Activated CD4-positive, alpha-beta T cell treated with anti-CD3 and anti-CD28 coated beads for 36 hours (primary cell): ENCODE data around the gene PRSS21. TPM values are rescaled to one million over a fixed set of nuclear protein-coding genes. Genes with fewer than 3 reads are reported as not detected.

Source experiments
- ATAC-seq: fragments of 200-7000 bp; cut with Tn5 transposase; one replicate; pipeline ENCODE4 v1.10.0; 2021; ENCODE audit warnings: mild to moderate bottlenecking, moderate library complexity
- CTCF ChIA-PET: fragments of 350-600 bp; sonication (Branson Sonifier 250); formaldehyde crosslinking; loops from one replicate; lab custom pipeline; 2021; ENCODE audit warnings: antibody characterized with exemption; lab: Charles Lee
- POLR2A ChIA-PET: fragments of 350-600 bp; sonication (Branson Sonifier 250); formaldehyde crosslinking; loops from one replicate; lab custom pipeline; 2021; ENCODE audit warnings: antibody characterized with exemption, inconsistent platforms; lab: Charles Lee
- DNase-seq: peaks from one replicate; pipeline ENCODE4 v3.0.0-alpha.2; 2020
- H3K27ac Mint-ChIP-seq: one replicate; pipeline ENCODE4 v1.8.0; 2021; ENCODE audit warnings: mixed read lengths
- H3K27me3 Mint-ChIP-seq: one replicate; pipeline ENCODE4 v1.8.0; 2021; ENCODE audit warnings: mixed read lengths
- H3K36me3 Mint-ChIP-seq: one replicate; pipeline ENCODE4 v1.8.0; 2021; ENCODE audit warnings: low read depth, mixed read lengths
- H3K4me1 Mint-ChIP-seq: one replicate; pipeline ENCODE4 v1.8.0; 2021; ENCODE audit warnings: mixed read lengths
- H3K4me3 Mint-ChIP-seq: one replicate; pipeline ENCODE4 v1.8.0; 2021; ENCODE audit warnings: mild to moderate bottlenecking, moderate library complexity, mixed read lengths
- H3K9me3 Mint-ChIP-seq: one replicate; pipeline ENCODE4 v1.8.0; 2021; ENCODE audit warnings: low read depth, mixed read lengths
- intact Hi-C, 2 experiments: fragments of 100-400 bp; cut with DNase I in 1 of 2; cut with micrococcal nuclease in 1 of 2; formaldehyde crosslinking; loops; one replicate each; pipeline versions ENCODE4 v1.14.2 to v1.15.1; 2022 to 2024; cut with DNase I, micrococcal nuclease
- total RNA-seq, 2 experiments: library from RNA; stranded (reverse); gene quantifications; one replicate each; pipeline ENCODE4 v1.2.3, GENCODE V29; 2021

Gene PRSS21
- total RNA-seq, 2 experiments from 2014 or later = 0.69 to 0.71 TPM

- no peaks in the 10 kb centered on the region for H3K4me1 Mint-ChIP-seq
- no peak overlapping the region for H3K27ac Mint-ChIP-seq
- H3K27me3 Mint-ChIP-seq = peaks cover 12% of the 10 kb centered on the region
- no peaks in the 10 kb centered on the region for H3K36me3 Mint-ChIP-seq
- ATAC-seq = no peak
- no peak for DNase-seq
- ChIA-PET POLR2A (no interaction called here), CTCF (interaction anchor here (1.0 kb wide), 1 partner anchor 18 kb away, joined by 3 read pairs; no protein-coding TSS in a partner anchor)
- H3K4me3 Mint-ChIP-seq = no peak overlapping the region
- no peaks in the 10 kb centered on the region for H3K9me3 Mint-ChIP-seq
- intact Hi-C loops = no loop called here
Measured at GRCh38 chr16:2792940-2793339, 24.1 kb upstream of the PRSS21 start.

DNA sequence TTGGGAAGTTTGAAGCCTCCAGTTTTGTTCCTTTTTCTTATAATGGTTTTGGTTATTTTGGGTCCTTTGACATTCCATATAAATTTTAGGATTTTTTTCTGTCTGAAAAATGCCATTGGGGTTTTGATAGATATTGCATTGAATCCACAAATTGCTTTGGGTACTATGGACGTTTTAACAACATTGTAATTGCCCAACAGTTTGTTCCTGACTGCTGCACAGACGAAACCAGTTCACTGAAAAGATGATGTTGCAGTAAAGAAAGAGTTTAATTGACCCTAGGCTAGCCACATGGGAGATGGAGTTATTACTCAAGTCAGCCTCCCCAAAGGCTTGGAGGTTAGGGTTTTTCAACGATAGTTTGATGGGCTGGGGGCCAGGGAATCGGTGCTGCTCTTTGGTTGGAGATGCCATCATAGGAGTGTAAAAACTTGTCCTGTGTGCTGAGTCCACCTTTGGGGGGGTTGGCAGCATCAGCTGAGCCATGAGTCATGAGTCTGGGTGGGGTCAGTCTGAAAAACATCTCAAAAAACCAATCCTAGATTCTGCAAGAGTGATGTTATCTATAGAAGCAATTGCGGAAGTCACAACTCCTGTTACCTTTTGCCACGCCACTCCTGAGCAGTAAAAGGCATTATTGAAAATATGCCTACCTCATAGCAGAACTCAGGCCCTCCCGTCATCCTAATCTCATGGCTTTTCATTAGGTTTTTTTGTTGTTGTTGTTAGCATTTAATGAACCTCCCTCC lies 21.5 kb upstream of the PRSS21 start:
- ChIA-PET POLR2A (no interaction called here), CTCF (interaction anchor here (0.6 kb wide), 1 partner anchor 68 kb away, joined by 3 read pairs; no protein-coding TSS in a partner anchor)
- Mint-ChIP-seq H3K4me1 (no peaks in the 10 kb centered on the region), H3K27ac (no peak overlapping the region), H3K4me3 (no peak overlapping the region), H3K27me3 (peaks cover 10% of the 10 kb centered on the region), H3K9me3 (no peaks in the 10 kb centered on the region), H3K36me3 (no peaks in the 10 kb centered on the region)
- intact Hi-C loops = no loop called here
- ATAC-seq (no peak), DNase-seq (no peak)

DNA sequence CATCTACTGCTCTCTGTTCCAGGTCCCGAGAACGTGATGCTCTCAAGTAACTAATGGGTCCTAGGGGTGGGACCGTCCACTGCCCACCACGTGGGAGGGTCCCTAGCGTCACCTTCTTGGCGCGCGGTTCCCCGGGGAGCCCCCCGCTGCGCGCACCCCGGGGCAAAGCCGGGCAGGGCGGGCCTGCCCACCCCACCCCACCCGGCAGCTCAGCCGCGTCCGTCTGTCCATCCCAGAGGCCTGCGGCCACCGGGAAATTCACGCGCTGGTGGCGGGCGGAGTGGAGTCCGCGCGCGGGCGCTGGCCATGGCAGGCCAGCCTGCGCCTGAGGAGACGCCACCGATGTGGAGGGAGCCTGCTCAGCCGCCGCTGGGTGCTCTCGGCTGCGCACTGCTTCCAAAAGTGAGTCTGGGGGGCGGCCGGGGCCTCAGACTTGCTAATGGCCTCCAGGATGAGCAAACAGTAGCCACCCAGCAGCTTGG lies 18.3 kb upstream of the PRSS21 start:
- intact Hi-C loops = no loop called here
- Mint-ChIP-seq H3K27ac (no peak overlapping the region), H3K36me3 (no peaks in the 10 kb centered on the region), H3K4me3 (no peak overlapping the region), H3K27me3 (peaks cover 4% of the 10 kb centered on the region), H3K9me3 (peaks cover 5% of the 10 kb centered on the region), H3K4me1 (no peaks in the 10 kb centered on the region)
- DNase-seq (no peak), ATAC-seq (no peak)
- ChIA-PET CTCF (no interaction called here), POLR2A (no interaction called here)

- intact Hi-C loops = no loop called here
- peaks cover 3% of the 10 kb centered on the region for H3K27me3 Mint-ChIP-seq
- H3K27ac Mint-ChIP-seq = no peak overlapping the region
- CTCF ChIA-PET = no interaction called here
- H3K36me3 Mint-ChIP-seq = no peaks in the 10 kb centered on the region
- peaks cover 10% of the 10 kb centered on the region for H3K9me3 Mint-ChIP-seq
- no peaks in the 10 kb centered on the region for H3K4me1 Mint-ChIP-seq
- H3K4me3 Mint-ChIP-seq = no peak overlapping the region
- POLR2A ChIA-PET = no interaction called here
- DNase-seq (no peak), ATAC-seq (no peak)
Measured at GRCh38 chr16:2799205-2799858, 17.7 kb upstream of the PRSS21 start.

DNA sequence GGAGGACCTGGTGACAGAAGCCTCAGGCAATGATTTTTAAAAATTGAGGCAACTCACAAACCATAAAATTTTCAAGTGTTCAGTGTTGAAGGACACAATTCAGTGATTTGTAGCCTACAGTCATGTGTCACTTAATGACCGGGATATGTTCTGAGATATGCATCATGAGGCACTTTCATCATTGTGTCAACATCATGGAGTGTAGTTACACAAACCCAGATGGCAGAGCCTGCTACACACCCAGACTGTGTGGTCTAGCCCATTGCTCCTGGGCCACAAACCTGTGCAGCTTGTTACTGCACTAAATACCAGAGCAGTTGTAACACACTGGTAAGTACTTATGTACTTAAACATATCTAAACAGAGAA lies 17.2 kb upstream of the PRSS21 start:
- no peaks in the 10 kb centered on the region for H3K4me1 Mint-ChIP-seq
- POLR2A ChIA-PET = no interaction called here
- H3K27me3 Mint-ChIP-seq = peaks cover 3% of the 10 kb centered on the region
- CTCF ChIA-PET = no interaction called here
- no peak overlapping the region for H3K27ac Mint-ChIP-seq
- no peaks in the 10 kb centered on the region for H3K36me3 Mint-ChIP-seq
- H3K4me3 Mint-ChIP-seq = no peak overlapping the region
- no peak for DNase-seq
- peaks cover 11% of the 10 kb centered on the region for H3K9me3 Mint-ChIP-seq
- intact Hi-C loops = no loop called here
- no peak for ATAC-seq

DNA sequence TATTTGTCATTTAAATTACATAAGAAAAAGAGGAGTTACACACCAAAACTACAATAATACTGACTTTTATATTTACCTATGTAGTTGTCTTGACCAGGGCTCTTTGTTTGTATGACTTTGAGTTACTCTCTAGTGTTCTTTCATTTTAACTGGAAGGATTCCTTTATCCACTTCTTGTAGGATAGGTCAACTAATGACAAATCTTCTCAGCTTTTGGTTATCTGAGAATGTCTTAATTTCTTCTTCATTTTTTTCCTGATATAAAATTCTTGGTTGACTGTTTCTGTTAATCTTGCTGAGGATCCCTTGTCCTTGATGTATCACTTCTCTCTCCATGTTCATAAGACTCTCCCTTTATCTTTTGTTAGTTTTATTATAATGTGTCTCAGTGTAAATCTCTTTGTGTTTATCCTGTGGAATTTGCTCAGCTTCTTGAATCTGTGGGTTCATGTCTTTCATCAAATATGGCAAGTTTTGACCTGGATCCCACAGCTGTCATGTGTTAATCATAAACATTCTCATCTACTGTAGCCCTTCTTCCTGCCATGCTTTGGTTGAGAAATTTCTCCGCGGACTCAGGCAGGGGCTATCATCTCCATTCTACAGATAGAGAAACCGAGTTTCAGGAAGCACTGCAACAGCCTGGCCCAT lies 13.4 kb upstream of the PRSS21 start:
- Mint-ChIP-seq H3K27ac (no peak overlapping the region), H3K36me3 (no peaks in the 10 kb centered on the region), H3K4me3 (no peak overlapping the region), H3K4me1 (no peaks in the 10 kb centered on the region), H3K27me3 (peaks cover 3% of the 10 kb centered on the region), H3K9me3 (peaks cover 11% of the 10 kb centered on the region)
- POLR2A ChIA-PET = no interaction called here
- DNase-seq (no peak), ATAC-seq (no peak)
- CTCF ChIA-PET = interaction anchor here (0.7 kb wide), 1 partner anchor 35 kb away, joined by 3 read pairs; no protein-coding TSS in a partner anchor
- intact Hi-C loops = no loop called here

DNA sequence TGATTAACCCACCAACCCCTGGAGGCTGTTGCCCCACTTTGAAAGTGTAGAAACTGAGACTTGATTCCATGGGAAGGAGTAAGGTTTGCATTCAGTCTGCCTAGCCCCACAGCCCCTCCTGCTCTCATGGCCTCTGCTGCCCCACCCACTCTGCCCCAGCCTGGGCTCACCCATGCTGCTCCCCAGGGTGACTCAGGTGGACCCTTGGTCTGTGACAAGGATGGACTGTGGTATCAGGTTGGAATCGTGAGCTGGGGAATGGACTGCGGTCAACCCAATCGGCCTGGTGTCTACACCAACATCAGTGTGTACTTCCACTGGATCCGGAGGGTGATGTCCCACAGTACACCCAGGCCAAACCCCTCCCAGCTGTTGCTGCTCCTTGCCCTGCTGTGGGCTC lies 12.3 kb upstream of the PRSS21 start:
- ChIA-PET POLR2A (no interaction called here), CTCF (interaction anchor here (0.7 kb wide), 1 partner anchor 37 kb away, joined by 3 read pairs; no protein-coding TSS in a partner anchor)
- ATAC-seq = no peak
- Mint-ChIP-seq H3K36me3 (no peaks in the 10 kb centered on the region), H3K27me3 (peaks cover 6% of the 10 kb centered on the region), H3K4me3 (no peak overlapping the region), H3K4me1 (no peaks in the 10 kb centered on the region), H3K27ac (no peak overlapping the region), H3K9me3 (peaks cover 11% of the 10 kb centered on the region)
- no peak for DNase-seq
- intact Hi-C loops = no loop called here

GRCh38 chr16:2806286-2806685 lies 10.8 kb upstream of the PRSS21 start:
- Mint-ChIP-seq H3K4me3 (no peak overlapping the region), H3K9me3 (peaks cover 11% of the 10 kb centered on the region), H3K27me3 (peaks cover 6% of the 10 kb centered on the region), H3K27ac (no peak overlapping the region), H3K36me3 (no peaks in the 10 kb centered on the region), H3K4me1 (no peaks in the 10 kb centered on the region)
- intact Hi-C loops = no loop called here
- ChIA-PET CTCF (no interaction called here), POLR2A (no interaction called here)
- DNase-seq (no peak), ATAC-seq (no peak)

- Mint-ChIP-seq H3K4me3 (no peak overlapping the region), H3K27ac (no peak overlapping the region), H3K36me3 (no peaks in the 10 kb centered on the region), H3K27me3 (peaks cover 10% of the 10 kb centered on the region), H3K9me3 (peaks cover 9% of the 10 kb centered on the region), H3K4me1 (no peaks in the 10 kb centered on the region)
- intact Hi-C loops = no loop called here
- CTCF ChIA-PET = no interaction called here
- DNase-seq (no peak), ATAC-seq (no peak)
- POLR2A ChIA-PET = no interaction called here
Measured at GRCh38 chr16:2808181-2808580, 8.9 kb upstream of the PRSS21 start.

GRCh38 chr16:2809149-2809760 lies 7.8 kb upstream of the PRSS21 start:
- ChIA-PET CTCF (no interaction called here), POLR2A (no interaction called here)
- Mint-ChIP-seq H3K27ac (no peak overlapping the region), H3K9me3 (peaks cover 2% of the 10 kb centered on the region), H3K4me1 (no peaks in the 10 kb centered on the region), H3K27me3 (peaks cover 12% of the 10 kb centered on the region), H3K36me3 (no peaks in the 10 kb centered on the region), H3K4me3 (no peak overlapping the region)
- ATAC-seq (no peak), DNase-seq (no peak)
- intact Hi-C loops = no loop called here

GRCh38 chr16:2810651-2811050 lies 6.4 kb upstream of the PRSS21 start:
- CTCF ChIA-PET = interaction anchor here (0.6 to 0.8 kb wide), 3 partner anchors 17 to 106 kb away, joined by 3 read pairs; no protein-coding TSS in a partner anchor

More at GRCh38 chr16:2810651-2811050, 6.4 kb upstream of the PRSS21 start:
- DNase-seq (no peak), ATAC-seq (no peak)
- POLR2A ChIA-PET = no interaction called here
- H3K27ac Mint-ChIP-seq = no peak overlapping the region
- H3K36me3 Mint-ChIP-seq = no peaks in the 10 kb centered on the region
- H3K4me1 Mint-ChIP-seq = no peaks in the 10 kb centered on the region
- H3K4me3 Mint-ChIP-seq = no peak overlapping the region
- intact Hi-C loops = no loop called here
- H3K27me3 Mint-ChIP-seq = peaks cover 12% of the 10 kb centered on the region
- no peaks in the 10 kb centered on the region for H3K9me3 Mint-ChIP-seq
